ENCODE measurements around the gene ANKRD27.
"Not testable (repeated sequence)": the region's sequence is repeated elsewhere in the genome, so short reads cannot be mapped to it uniquely, and the experiment has no call there.

GRCh38 chr19:32656379-32656778 lies 18.6 kb downstream of the ANKRD27 start:
- not testable (repeated sequence) for TF ChIP-seq POLR2AphosphoS5 (IDR thresholded peaks at IDR 0.05; ENCODE audit: borderline replicate concordance, low read depth, low read length); EZH2 (IDR thresholded peaks at IDR 0.05)

All from SK-N-MC (cell line).